Left lobe of liver (tissue), 2 donors: ENCODE results near the gene PBX4. TPM values are rescaled to one million over a fixed set of nuclear protein-coding genes. Genes with fewer than 3 reads are reported as not detected.

Experiments used
- ATAC-seq: fragments of 200-7000 bp; cut with Tn5 transposase; one replicate; pipeline ENCODE4 v1.9.1; 2020; ENCODE audit warnings: mild to moderate bottlenecking, moderate library complexity
- DNase-seq: peaks from one replicate; pipeline ENCODE4 v3.0.0-alpha.2; 2020; ENCODE audit warnings: low spot score
- total RNA-seq: library from RNA; stranded (reverse); gene quantifications from one replicate; pipeline ENCODE4 v1.2.1, GENCODE V29; 2021
- donor health status: DM: no; HTN: no; CAD: no; lungs with moderate emphysema.
- donor health status: DM: no; HTN: yes; CAD: no.

Gene PBX4
- total RNA-seq, 1 donor from 2014 or later = 0.18 TPM

DNA sequence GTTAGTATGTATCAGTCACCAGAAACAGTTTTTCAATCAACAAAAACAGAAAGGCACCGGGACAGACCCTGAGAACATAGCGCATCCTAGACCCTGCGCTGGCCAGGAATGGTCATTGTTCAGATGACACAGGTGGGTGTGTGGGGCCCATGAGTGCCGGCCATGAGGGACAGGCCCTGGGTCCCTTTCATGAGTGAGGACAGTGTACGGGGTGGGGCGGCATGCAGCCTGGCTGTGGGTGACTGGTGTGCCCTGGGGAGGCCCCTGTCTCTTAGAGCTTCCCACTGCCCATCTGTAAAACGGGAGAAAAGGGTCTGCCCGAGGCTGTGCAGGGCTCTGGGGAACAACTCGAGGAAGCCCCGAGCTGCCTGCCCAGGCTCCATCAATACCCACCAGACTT lies 25.8 kb downstream of the PBX4 start:
- DNase-seq (no peak), ATAC-seq (no peak)

DNA sequence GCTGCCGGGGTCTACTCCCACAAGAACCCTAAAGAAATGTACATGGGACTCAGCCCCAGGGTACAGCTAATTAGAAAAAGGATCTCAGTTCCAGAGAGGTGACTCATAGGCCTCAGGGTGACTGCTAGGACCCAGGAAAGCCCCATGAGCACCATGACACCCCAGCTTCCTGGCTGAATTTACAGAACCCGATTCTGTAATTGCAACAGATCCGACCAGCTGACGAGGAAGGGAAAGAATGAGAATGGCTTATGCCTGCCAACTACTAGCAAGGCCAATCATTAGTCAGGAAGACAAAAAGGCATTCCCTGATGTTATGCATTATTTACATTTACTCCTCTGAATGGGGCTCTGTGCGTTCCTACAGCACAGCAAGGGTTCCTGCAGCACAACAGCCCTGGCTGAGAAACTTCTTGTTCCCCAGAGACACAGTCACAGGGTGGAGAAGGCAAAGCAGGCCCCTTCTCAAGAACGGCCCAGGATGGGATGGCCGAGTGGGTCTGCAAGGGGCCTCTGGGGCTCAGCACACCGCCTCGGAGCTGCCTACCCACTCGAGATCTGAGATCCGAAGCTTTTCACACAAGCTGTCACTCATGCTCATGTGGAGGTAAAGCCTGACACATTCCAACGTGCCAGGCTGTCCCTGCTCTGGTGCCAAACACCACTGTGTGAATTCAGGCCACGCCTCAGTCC lies 27.2 kb downstream of the PBX4 start:
- ATAC-seq = no peak
- no peak for DNase-seq

DNA sequence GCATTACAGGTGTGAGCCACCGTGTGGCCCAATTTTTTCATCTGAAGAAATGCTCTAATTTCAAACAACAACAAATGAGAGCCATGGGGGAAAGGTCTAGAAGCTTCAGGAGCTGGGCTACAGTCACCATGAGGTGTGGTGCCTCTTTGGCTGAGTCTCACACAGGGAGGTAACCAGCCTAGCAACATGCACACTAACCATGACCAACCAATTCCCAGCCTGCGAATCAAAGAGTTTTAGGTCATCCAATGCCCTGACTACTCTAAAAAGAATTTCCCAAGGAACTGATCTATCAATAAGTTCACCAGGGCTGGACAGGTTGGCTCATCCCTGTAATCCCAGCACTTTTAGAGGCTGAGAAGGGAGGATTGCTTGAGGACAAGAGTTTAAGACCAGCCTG lies 29.9 kb downstream of the PBX4 start:
- no peak for DNase-seq
- ATAC-seq = no peak

DNA sequence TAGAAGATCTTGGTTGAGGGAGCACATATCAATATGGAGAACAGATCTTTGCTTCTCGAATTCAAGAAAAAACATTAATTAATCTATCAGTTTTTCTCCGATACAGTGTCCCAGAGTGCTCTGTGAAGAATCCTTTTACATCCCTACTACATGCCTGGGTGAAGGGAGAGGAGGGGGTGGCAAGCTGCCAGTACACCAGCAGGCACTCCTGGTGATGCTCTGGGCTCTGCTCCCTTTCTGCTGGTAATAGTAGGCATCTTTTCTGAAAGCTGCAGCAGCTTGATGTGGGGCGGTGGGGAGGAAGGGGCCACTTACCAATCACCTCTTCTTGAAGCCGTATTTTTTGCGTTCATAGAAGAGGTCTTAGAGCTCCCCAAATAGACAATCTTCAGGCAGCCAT lies 30.7 kb downstream of the PBX4 start:
- DNase-seq = no peak
- ATAC-seq = no peak

DNA sequence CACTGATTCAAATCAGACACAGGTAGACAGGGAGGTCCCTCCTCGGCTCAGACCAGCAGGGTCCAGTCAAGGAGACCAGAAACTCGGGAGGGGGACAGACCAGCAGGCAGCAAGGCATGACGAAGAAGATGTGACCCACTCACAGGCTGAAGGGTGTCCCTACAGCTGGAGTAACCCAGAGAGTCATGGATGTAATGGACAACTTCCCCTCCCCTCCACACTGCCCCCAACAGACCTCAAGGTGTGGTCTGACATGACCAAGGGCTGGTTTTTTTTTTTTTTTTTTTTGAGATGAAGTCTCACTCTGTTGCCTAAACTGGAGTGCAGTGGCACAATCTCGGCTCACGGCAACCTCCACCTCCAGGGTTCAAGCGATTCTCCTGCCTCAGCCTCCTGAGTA lies 34.1 kb downstream of the PBX4 start:
- ATAC-seq = no peak
- DNase-seq = no peak

DNA sequence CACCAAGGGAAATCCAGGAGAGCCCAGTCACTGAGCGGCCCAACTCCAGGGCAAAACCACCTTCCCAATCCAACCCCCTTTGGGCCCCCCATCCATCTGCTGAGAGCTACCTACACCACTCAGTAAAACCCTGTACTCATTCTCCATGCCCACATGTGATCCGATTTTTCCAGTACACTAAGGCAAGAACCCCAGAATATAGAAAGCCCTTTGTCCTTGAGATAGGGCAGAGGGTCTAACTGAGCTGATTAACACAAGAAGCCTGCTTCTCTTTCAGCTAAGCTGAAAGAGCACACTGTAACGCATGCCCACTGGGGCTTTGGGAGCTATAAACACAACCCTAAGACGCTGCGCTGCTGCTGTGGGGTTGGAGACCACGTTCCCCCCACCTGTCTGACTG lies 36.0 kb downstream of the PBX4 start:
- ATAC-seq = no peak
- DNase-seq = no peak

DNA sequence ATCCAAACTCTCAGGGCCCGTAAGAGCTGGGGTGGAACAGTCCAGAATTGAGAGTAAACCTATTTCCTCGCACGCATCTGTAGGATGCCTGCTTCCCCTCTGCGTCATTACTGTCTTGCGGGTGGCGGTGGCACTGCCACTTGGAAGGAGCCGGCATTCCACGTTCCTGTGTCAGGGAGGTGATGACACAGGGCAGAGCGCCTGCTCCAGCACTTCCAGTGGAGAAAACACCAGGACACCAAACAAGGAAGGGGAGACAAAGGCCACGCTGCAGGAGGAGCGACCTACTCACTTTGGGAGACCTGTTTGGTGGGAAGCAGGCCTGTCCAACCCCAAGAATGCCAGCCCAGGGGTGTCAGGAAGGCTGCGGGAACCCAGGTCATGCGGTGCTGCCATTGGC lies 37.1 kb downstream of the PBX4 start:
- no peak for DNase-seq
- no peak for ATAC-seq

GRCh38 chr19:19580418-19580817 lies 38.1 kb downstream of the PBX4 start:
- DNase-seq = no peak
- no peak for ATAC-seq

GRCh38 chr19:19579533-19580361 lies 38.7 kb downstream of the PBX4 start:
- DNase-seq (no peak), ATAC-seq (no peak)

DNA sequence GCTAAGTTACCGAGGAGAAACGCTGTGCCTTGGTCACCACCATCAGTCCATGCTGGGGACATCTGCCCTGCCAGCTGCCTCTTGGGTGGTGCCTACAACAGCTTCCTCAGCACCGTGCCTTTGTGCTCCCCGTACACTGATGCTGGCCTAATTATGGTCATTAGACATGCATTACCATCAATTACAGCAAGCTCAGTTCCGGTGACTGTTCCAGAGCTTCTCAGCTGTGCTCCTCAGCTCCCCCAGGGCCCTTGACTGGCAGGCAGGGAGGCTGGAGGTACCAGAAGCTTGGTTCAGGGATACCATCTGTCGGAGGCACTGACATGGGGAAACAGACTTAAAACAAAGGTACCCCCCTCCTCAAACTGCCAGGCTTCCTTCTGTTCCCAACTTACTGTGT lies 40.2 kb downstream of the PBX4 start:
- no peak for ATAC-seq
- no peak for DNase-seq

DNA sequence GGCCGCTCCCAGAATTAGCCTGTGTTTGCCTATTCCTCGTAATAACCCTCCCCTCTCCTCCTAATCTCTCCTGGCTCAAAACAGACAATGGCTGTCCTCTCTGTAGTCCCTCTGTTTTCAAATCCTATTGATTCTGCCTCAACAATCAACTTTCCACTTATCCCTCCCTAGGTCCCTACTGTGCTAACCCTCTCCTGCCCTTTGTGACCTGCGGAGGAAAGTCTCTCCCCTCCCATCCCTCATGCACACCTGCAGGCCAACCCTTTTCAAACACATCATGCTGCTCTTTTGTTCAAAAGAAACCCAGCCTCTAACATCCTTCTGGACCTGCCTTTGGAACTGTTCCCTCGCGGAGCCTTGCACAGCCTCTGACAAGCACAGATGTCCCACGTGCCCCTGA lies 43.1 kb downstream of the PBX4 start:
- ATAC-seq = no peak

DNA sequence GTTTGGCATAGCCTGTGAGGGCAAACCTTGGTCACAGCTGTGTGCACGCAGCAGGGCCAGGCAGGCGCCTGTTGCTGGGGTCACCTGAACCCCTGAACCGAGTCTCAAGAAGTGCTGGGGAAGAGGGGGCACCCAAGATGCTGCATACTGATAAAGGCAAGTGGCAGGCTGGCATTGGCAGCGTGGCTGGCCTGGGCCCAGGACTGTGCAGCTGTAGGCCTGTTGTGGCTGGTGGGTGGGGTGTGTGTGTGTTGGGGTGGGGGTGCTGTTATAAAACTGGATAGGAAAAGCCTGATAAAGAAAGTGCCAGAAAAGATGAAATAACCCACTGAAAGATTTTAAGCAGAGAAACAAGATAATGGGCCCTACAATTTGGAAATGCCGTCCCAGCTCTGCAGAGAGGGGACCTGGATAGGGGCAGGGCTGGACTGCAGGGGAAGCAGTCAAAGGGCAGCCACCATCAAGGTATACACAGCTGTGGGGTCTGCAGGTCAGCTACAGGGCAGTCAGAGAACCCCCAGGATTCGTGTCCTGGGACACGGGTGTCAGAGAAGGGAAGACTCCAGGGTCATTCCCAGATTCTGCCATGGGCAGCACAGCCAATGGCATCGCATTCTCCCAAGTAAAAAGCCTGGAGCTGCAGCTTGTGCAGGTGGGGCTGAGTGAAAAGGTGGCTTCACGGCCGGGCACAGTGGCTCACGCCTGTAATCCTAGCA lies 47.3 kb downstream of the PBX4 start:
- ATAC-seq = no peak
- DNase-seq = no peak

More for the DNA sequence above, 43.1 kb downstream of the PBX4 start:
- DNase-seq = no peak

DNA sequence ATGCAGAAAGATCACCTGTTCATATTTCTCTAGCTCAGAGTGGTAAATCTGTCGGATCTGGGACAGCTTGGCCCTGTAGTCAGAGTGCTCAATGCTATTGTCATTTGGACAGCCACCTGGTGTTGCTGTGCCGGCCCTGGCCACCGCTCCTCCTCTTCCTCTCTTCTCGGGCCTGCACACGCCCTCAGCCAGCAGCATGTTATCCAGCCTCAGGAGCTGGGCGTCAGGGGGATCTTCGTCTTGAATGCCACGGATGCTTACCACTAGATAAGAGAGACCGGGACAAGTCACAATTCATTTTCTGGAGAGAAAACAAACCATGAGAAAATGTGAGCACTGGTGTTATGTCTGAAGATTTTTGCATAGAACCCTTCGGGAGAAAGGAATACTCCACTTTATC lies 47.9 kb downstream of the PBX4 start:
- ATAC-seq (no peak), DNase-seq (no peak)

GRCh38 chr19:19568802-19569756 lies 49.4 kb downstream of the PBX4 start:
- no peak for ATAC-seq
- no peak for DNase-seq

DNA sequence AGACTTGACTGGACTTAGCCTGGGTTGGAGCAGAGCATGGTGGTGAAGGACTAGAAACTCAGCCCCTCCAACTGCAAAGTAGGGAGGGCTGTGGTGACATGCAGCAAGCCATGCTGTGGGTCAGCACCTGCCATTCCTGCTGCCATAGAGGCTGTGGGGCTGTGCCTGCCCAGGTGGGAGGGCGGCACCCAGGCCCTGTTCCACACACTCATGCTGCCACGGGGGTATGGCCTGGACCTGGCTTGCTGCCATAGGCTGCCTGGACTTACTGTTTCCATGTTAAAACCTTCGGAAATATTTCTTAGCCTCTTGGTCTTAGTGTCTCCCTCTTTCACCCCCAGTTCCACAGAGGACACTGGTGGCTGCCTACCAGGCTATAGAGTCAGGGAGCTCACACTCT lies 51.1 kb downstream of the PBX4 start:
- DNase-seq (no peak), ATAC-seq (no peak)

DNA sequence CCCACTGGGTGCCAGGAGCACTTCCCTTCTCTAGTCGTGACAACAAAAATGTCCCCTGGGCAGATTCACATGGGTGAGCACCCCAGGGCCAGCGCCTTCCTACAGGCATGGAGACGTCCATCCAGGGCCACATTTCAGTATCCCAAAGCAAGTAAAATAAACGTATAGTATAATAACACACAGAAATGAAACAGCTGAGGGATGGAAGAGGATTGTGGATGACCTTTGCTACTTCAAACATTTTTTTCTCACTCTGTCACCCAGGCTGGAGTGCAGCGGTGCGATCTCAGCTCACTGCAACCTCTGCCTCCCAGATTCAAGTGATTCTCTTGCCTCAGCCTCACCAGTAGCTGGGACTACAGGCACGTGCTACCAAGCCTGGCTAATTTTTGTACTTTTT lies 52.2 kb downstream of the PBX4 start:
- ATAC-seq (no peak), DNase-seq (no peak)

DNA sequence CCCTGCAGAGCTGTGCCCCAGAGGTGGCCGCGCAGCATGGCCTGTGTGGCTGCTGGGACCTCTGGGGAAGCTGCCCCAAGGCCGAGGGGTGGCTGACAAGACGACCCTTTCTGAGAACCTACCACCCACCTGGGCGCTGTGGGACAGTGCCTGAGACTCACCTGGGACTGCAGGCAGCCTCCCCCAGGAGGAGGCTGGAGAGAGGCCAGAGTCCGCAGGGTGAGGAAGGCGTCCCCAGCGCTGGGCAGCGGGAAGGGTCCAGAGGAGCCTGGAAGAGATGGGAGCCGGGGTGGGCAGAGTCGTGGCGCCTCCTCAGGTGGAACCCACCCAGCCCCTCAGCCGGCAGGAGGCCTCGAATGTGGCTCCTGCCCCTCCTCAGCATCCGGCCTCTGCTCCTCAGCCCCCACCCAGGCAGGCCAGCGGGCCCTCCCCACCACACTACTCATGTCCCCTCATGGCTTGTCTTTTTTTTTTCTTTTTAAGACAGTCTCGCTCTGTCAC lies 55.1 kb downstream of the PBX4 start:
- ATAC-seq = no peak
- DNase-seq = no peak

GRCh38 chr19:19562665-19563347 lies 55.7 kb downstream of the PBX4 start:
- DNase-seq = no peak
- ATAC-seq = no peak

DNA sequence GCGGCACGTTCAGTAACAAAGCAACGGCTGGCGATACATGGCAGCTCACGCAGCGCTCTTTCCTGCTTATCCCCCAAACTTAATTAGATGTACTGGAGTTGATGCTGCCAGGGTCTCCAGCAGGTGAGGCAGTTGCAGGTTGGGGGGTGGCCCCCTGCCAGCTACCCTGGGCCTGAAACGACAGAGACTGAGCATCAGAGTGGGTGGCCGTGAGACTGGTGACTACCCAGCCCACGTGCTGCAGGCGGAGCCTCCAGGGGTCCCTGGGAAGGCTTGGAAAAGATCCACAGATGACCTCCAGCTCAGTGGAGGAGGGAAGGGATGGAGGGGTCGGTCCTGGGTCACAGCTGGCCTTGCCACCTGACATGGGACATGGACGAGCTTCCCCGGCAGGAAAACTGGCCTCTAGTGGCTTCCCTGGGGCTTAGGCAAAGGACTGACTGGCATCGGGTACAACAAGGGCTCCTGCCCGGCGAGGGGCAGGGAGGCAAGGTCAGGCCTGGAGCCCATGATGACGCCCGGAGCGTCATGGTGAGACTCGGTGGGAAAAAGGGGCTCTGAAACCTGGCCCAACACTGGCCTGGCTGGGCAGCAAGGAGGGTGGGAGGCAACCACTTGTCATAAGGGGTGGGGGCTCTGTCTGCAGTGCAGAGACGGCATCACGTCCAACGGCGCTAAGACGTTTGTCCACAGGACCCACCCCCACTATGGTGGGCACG lies 56.4 kb downstream of the PBX4 start:
- no peak for DNase-seq

More for the DNA sequence above, 56.4 kb downstream of the PBX4 start:
- ATAC-seq = no peak
